ENCODE results near the gene TSPAN14.

TSPAN14 gene

DNA sequence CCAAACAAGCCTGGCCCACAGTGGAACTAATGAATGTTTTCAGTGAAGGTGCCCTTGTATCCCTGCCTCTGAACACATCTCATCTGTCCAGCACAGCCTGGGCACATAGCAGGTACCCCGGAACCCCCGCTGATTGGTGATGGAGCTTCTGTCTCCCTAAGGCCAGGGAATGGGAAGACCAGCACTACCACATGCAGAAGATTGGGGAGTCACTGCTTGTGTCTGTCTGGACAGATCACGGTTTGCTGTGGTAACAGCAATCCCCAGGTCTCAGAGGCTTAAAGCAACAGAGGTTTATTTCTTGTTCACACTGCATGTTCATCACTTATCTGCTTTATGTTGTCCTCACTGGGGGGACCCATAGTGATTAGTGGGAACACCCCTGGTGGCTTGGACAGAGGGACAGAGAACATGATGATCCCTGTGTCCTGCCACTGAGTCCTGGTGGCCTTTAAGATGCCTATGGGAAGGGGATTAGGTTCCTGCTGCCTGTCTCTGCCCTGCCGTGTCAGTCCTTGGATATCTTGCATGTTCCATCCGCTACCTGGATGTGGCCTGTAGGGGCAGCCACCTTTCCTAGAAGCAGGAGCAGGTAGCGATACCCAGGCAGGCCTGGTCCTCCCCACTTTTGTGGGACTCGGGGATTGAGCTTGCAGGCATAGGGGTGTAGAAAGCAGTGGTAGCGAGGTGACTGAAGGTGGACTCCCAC, 3.6 kb downstream of the TSPAN14 start:
- peak overlapping the region; percentile 33 for H3K9ac ChIP-seq (ENCODE audit: low read depth, low read length, poor library complexity, severe bottlenecking)
- H3K79me2 ChIP-seq (ENCODE audit: insufficient read depth, low read length) = peaks cover 78% of the 10 kb centered on the region
- H3K4me3 ChIP-seq (ENCODE audit: low read length, poor library complexity, severe bottlenecking) = peak overlapping the region; percentile 66
- peaks cover 42% of the 10 kb centered on the region for H4K20me1 ChIP-seq (ENCODE audit: insufficient read depth, low read length, poor library complexity, severe bottlenecking)
- TF ChIP-seq CTCF (conservative IDR thresholded peaks at IDR 0.05; ENCODE audit: low read length) = no peak
- no peaks in the 10 kb centered on the region for H3K27me3 ChIP-seq (ENCODE audit: insufficient read depth, low read length, poor library complexity, severe bottlenecking)
- H3K4me1 ChIP-seq (ENCODE audit: insufficient read depth, low read length, poor library complexity, severe bottlenecking) = peaks cover 57% of the 10 kb centered on the region
- H3K36me3 ChIP-seq (ENCODE audit: insufficient read depth, low read length) = no peaks in the 10 kb centered on the region
- no peak overlapping the region for H2AFZ ChIP-seq (ENCODE audit: low read length)
- H3K9me3 ChIP-seq (ENCODE audit: insufficient read depth, low read depth, low read length) = no peaks in the 10 kb centered on the region
- no peaks in the 10 kb centered on the region for H3K9me2 ChIP-seq (replicated peaks; ENCODE audit: low read depth, low read length)
- peak overlapping the region; percentile 93 for H3K4me2 ChIP-seq (ENCODE audit: low read depth, low read length, poor library complexity, severe bottlenecking)
- peaks cover 10% of the 10 kb centered on the region; the same call in 1 of the 2 replicates for H3F3A ChIP-seq (ENCODE audit: low read depth)

- H3K4me1 ChIP-seq (ENCODE audit: insufficient read depth, low read length, poor library complexity, severe bottlenecking) = peaks cover 63% of the 10 kb centered on the region
- H3K4me2 ChIP-seq (ENCODE audit: low read depth, low read length, poor library complexity, severe bottlenecking) = peak overlapping the region; percentile 93
Observed at GRCh38 chr10:80458263-80458625, 4.1 kb downstream of the TSPAN14 start.

DNA sequence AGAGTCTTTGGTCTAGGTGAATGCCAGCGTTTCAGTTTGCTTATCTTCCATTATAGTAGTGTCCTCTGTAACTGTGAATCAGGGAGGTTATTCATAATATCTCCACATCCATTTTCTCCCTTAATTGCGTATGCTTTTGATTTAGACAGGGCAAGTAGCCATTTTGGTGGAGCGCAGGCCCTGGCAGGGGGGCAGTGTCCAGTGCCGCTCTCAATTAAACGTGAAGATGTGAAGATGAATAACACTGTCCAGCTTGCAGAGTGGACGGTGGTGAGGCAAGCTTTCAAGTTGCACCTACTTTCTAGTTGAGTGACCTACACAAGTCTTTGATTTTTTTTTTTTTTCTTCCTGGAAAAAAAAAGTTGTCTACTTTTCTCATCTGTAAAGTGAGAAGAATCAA, 4.5 kb downstream of the TSPAN14 start:
- Histone ChIP-seq H3K9me3 (ENCODE audit: insufficient read depth, low read depth, low read length) (no peaks in the 10 kb centered on the region), H4K20me1 (ENCODE audit: insufficient read depth, low read length, poor library complexity, severe bottlenecking) (peaks cover 42% of the 10 kb centered on the region), H3K36me3 (ENCODE audit: insufficient read depth, low read length) (no peaks in the 10 kb centered on the region), H3F3A (ENCODE audit: low read depth) (0 out of 2 replicates have a peak, but pooled peaks cover under 1% of the 10 kb centered on the region), H3K4me3 (ENCODE audit: low read length, poor library complexity, severe bottlenecking) (peak overlapping the region; percentile 66), H2AFZ (ENCODE audit: low read length) (no peak overlapping the region), H3K4me1 (ENCODE audit: insufficient read depth, low read length, poor library complexity, severe bottlenecking) (peaks cover 67% of the 10 kb centered on the region), H3K9me2 (replicated peaks; ENCODE audit: low read depth, low read length) (no peaks in the 10 kb centered on the region), H3K79me2 (ENCODE audit: insufficient read depth, low read length) (peaks cover 87% of the 10 kb centered on the region), H3K4me2 (ENCODE audit: low read depth, low read length, poor library complexity, severe bottlenecking) (peak overlapping the region; percentile 93), H3K27me3 (ENCODE audit: insufficient read depth, low read length, poor library complexity, severe bottlenecking) (no peaks in the 10 kb centered on the region), H3K9ac (ENCODE audit: low read depth, low read length, poor library complexity, severe bottlenecking) (peak overlapping the region; percentile 33)
- TF ChIP-seq CTCF (conservative IDR thresholded peaks at IDR 0.05; ENCODE audit: low read length) (no peak), EZH2phosphoT487 (IDR thresholded peaks at IDR 0.05; ENCODE audit: borderline replicate concordance) (no peak)

More at GRCh38 chr10:80458263-80458625, 4.1 kb downstream of the TSPAN14 start:
- peak overlapping the region; percentile 33 for H3K9ac ChIP-seq (ENCODE audit: low read depth, low read length, poor library complexity, severe bottlenecking)
- peaks cover 83% of the 10 kb centered on the region for H3K79me2 ChIP-seq (ENCODE audit: insufficient read depth, low read length)
- no peaks in the 10 kb centered on the region for H3K36me3 ChIP-seq (ENCODE audit: insufficient read depth, low read length)
- no peaks in the 10 kb centered on the region for H3K9me3 ChIP-seq (ENCODE audit: insufficient read depth, low read depth, low read length)
- no peaks in the 10 kb centered on the region for H3K9me2 ChIP-seq (replicated peaks; ENCODE audit: low read depth, low read length)
- no peak overlapping the region for H2AFZ ChIP-seq (ENCODE audit: low read length)
- no peaks in the 10 kb centered on the region for H3K27me3 ChIP-seq (ENCODE audit: insufficient read depth, low read length, poor library complexity, severe bottlenecking)
- H4K20me1 ChIP-seq (ENCODE audit: insufficient read depth, low read length, poor library complexity, severe bottlenecking) = peaks cover 42% of the 10 kb centered on the region
- H3K4me3 ChIP-seq (ENCODE audit: low read length, poor library complexity, severe bottlenecking) = peak overlapping the region; percentile 66
- peaks cover 5% of the 10 kb centered on the region; the same call in 1 of the 2 replicates for H3F3A ChIP-seq (ENCODE audit: low read depth)
- TF ChIP-seq CTCF (conservative IDR thresholded peaks at IDR 0.05; ENCODE audit: low read length) (no peak), EZH2phosphoT487 (IDR thresholded peaks at IDR 0.05; ENCODE audit: borderline replicate concordance) (no peak)
